Caco-2 (cell line): ENCODE results near the gene TBC1D9B. TPM values are rescaled to one million over a fixed set of nuclear protein-coding genes. Genes with fewer than 3 reads are reported as not detected.
"Not testable (repeated sequence)": the region's sequence is repeated elsewhere in the genome, so short reads cannot be mapped to it uniquely, and the experiment has no call there.

Experiments used
- BruUV-seq: library from RNA; stranded (reverse); fragments of 400-500 nt; replicated peaks from 2 replicates; lab custom pipeline; 2021; lab: Mats Ljungman, UMichigan
- CTCF ChIA-PET: fragments of 300-600 bp; sonication (Branson Sonifier 250); formaldehyde crosslinking; loops from one replicate; lab custom pipeline; 2022; ENCODE audit warnings: antibody characterized with exemption; lab: Charles Lee
- POLR2A ChIA-PET: fragments of 300-600 bp; sonication (Branson Sonifier 250); formaldehyde crosslinking; loops from one replicate; lab custom pipeline; 2022; ENCODE audit warnings: antibody characterized with exemption; lab: Charles Lee
- DNase-seq, 2 experiments: peaks; one replicate each; pipeline versions ENCODE4 v3.0.0 to v3.0.0-alpha.2; 2020 to 2022
- H3K27me3 ChIP-seq: replicated peaks from 2 replicates; pipeline ENCODE4 v1.6.0; 2011; ENCODE audit warnings: low read length; ENCODE audit not compliant: control insufficient read depth, insufficient read depth
- H3K36me3 ChIP-seq: 2 replicates; pipeline ENCODE4 v1.5.1; 2011; ENCODE audit warnings: low read length; ENCODE audit not compliant: control insufficient read depth, insufficient read depth
- H3K4me1 ChIP-seq: fragments of 250-450 bp; sonication (Bioruptor Pico); 2 replicates; pipeline ENCODE4 v1.5.1; 2020; ENCODE audit warnings: mild to moderate bottlenecking
- H3K4me3 ChIP-seq: 2 replicates; pipeline ENCODE4 v1.5.1; 2011; ENCODE audit warnings: low read depth, mild to moderate bottlenecking, control low read depth, low read length
- H3K9me3 ChIP-seq: fragments of 250-450 bp; sonication (Bioruptor Pico); 2 replicates; pipeline ENCODE4 v1.5.1; 2020; ENCODE audit warnings: mild to moderate bottlenecking, moderate library complexity
- H3K27ac Mint-ChIP-seq: one replicate; pipeline ENCODE4 v1.8.0; 2022; ENCODE audit warnings: mixed read lengths; ENCODE audit not compliant: unreplicated experiment
- H3K27me3 Mint-ChIP-seq: one replicate; pipeline ENCODE4 v1.8.0; 2022; ENCODE audit warnings: mixed read lengths; ENCODE audit not compliant: insufficient read depth, unreplicated experiment
- H3K36me3 Mint-ChIP-seq: one replicate; pipeline ENCODE4 v1.8.0; 2022; ENCODE audit warnings: mild to moderate bottlenecking, mixed read lengths; ENCODE audit not compliant: insufficient read depth, unreplicated experiment
- H3K4me1 Mint-ChIP-seq: one replicate; pipeline ENCODE4 v1.8.0; 2022; ENCODE audit warnings: low read depth, mixed read lengths; ENCODE audit not compliant: unreplicated experiment
- H3K4me3 Mint-ChIP-seq: one replicate; pipeline ENCODE4 v1.8.0; 2022; ENCODE audit warnings: mild to moderate bottlenecking, moderate library complexity, mixed read lengths; ENCODE audit not compliant: unreplicated experiment
- H3K9me3 Mint-ChIP-seq: one replicate; pipeline ENCODE4 v1.8.0; 2022; ENCODE audit warnings: mixed read lengths; ENCODE audit not compliant: unreplicated experiment
- intact Hi-C: fragments of 100-400 bp; cut with micrococcal nuclease; formaldehyde crosslinking; loops from one replicate; pipeline ENCODE4 v1.10.0; 2022; ENCODE audit not compliant: unreplicated experiment
- total RNA-seq: library from RNA; stranded (reverse); gene quantifications from 2 replicates; pipeline ENCODE4 v1.2.3, GENCODE V29; 2022
- TF ChIP-seq, protein P1 (sequence below), 2 experiments: fragments of 200-600 bp in 1 of 2; IDR thresholded peaks; 1 replicate in 1 of 2; 2 replicates in 1 of 2; pipeline versions ENCODE4 v1.5.1 to v1.8.0; 2011 to 2022; ENCODE audit warnings: antibody characterized with exemption in 1 of 2, control low read depth in 1 of 2, inconsistent platforms in 1 of 2, low read depth in 1 of 2, low read length in 1 of 2, mild to moderate bottlenecking in 1 of 2, moderate library complexity in 1 of 2; ENCODE audit not compliant: insufficient read depth in 1 of 2, severe bottlenecking in 1 of 2, unreplicated experiment in 1 of 2

The TBC1D9B gene
- total RNA-seq, 1 experiment from 2014 or later, result 107 TPM

DNA sequence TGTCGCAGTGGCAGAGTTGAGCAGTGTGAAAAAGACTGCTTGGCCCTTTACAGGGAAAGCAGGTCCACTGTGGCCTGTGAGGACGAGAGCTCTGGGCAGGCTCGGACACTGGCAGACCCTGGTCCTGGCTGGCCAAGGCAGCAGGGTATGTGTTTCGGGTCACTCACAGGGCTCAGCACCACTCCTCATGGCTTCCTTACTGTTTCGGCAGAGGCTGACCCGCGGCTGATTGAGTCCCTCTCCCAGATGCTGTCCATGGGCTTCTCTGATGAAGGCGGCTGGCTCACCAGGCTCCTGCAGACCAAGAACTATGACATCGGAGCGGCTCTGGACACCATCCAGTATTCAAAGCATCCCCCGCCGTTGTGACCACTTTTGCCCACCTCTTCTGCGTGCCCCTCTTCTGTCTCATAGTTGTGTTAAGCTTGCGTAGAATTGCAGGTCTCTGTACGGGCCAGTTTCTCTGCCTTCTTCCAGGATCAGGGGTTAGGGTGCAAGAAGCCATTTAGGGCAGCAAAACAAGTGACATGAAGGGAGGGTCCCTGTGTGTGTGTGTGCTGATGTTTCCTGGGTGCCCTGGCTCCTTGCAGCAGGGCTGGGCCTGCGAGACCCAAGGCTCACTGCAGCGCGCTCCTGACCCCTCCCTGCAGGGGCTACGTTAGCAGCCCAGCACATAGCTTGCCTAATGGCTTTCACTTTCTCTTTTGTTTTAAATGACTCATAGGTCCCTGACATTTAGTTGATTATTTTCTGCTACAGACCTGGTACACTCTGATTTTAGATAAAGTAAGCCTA lies 71.3 kb downstream of the TBC1D9B start:
- POLR2A ChIA-PET, result no interaction called here
- H3K27ac Mint-ChIP-seq, result peak overlapping the region; percentile 23
- no peaks in the 10 kb centered on the region for H3K9me3 Mint-ChIP-seq
- H3K4me1 ChIP-seq, result no peaks in the 10 kb centered on the region
- peaks cover 10% of the 10 kb centered on the region for H3K36me3 ChIP-seq
- intact Hi-C loops, result no loop called here
- no peaks in the 10 kb centered on the region for H3K27me3 ChIP-seq
- H3K4me1 Mint-ChIP-seq, result no peaks in the 10 kb centered on the region
- H3K4me3 Mint-ChIP-seq, result no peak overlapping the region
- TSS peak; percentile 37 for BruUV-seq
- TF ChIP-seq, protein P1, sequence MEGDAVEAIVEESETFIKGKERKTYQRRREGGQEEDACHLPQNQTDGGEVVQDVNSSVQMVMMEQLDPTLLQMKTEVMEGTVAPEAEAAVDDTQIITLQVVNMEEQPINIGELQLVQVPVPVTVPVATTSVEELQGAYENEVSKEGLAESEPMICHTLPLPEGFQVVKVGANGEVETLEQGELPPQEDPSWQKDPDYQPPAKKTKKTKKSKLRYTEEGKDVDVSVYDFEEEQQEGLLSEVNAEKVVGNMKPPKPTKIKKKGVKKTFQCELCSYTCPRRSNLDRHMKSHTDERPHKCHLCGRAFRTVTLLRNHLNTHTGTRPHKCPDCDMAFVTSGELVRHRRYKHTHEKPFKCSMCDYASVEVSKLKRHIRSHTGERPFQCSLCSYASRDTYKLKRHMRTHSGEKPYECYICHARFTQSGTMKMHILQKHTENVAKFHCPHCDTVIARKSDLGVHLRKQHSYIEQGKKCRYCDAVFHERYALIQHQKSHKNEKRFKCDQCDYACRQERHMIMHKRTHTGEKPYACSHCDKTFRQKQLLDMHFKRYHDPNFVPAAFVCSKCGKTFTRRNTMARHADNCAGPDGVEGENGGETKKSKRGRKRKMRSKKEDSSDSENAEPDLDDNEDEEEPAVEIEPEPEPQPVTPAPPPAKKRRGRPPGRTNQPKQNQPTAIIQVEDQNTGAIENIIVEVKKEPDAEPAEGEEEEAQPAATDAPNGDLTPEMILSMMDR (IDR thresholded peaks at IDR 0.05; ENCODE audit: insufficient read depth in 1 of 2, low read depth in 1 of 2, low read length in 1 of 2, severe bottlenecking in 1 of 2, unreplicated experiment in 1 of 2), result peak in 1 of 2 experiments; percentile 15
- no peak for DNase-seq
- H3K27me3 Mint-ChIP-seq, result no peaks in the 10 kb centered on the region
- peaks cover 92% of the 10 kb centered on the region for H3K36me3 Mint-ChIP-seq
- CTCF ChIA-PET, result no interaction called here
- no peaks in the 10 kb centered on the region for H3K9me3 ChIP-seq
- H3K4me3 ChIP-seq, result no peak overlapping the region

DNA sequence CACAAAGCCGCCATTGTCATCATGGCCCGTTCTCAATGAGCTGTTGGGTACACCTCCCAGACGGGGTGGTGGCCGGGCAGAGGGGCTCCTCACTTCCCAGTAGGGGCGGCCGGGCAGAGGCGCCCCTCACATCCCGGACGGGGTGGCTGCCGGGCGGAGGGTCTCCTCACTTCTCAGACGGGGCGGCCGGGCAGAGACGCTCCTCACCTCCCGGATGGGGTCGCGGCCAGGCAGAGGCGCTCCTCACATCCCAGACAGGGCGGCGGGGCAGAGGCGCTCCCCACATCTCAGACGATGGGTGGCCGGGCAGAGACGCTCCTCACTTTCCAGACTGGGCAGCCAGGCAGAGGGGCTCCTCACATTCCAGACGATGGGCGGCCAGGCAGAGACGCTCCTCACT lies 72.8 kb downstream of the TBC1D9B start:
- peaks cover 92% of the 10 kb centered on the region for H3K36me3 Mint-ChIP-seq
- H3K9me3 Mint-ChIP-seq, H3K27me3 Mint-ChIP-seq, H3K4me1 ChIP-seq, CTCF ChIA-PET, DNase-seq, intact Hi-C loops, H3K27ac Mint-ChIP-seq, H3K9me3 ChIP-seq, H3K4me3 ChIP-seq, BruUV-seq, H3K27me3 ChIP-seq, H3K4me3 Mint-ChIP-seq, H3K4me1 Mint-ChIP-seq: not testable (repeated sequence)
- H3K36me3 ChIP-seq, result peaks cover 10% of the 10 kb centered on the region
- POLR2A ChIA-PET, result interaction anchor here (0.6 kb wide), 1 partner anchor 12 kb away, joined by 8 read pairs; no protein-coding TSS in a partner anchor

DNA sequence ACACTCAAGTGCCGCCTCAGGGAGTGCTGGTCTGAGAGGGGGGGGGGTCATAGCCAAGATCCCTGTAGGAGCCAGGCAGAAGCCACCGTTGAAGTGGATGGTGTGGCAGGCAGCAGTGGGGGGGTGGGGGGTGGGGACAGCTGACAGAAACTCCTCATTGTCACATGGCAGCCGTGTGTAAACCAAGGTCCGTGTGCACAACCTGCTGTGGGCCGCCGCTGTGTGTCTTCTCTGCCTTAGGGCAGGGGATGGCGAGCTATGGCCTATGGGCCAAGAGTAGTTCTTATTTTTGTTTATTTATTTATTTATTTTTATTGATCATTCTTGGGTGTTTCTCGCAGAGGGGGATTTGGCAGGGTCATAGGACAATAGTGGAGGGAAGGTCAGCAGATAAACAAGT lies 73.6 kb downstream of the TBC1D9B start:
- POLR2A ChIA-PET, result interaction anchor here (0.6 kb wide), 1 partner anchor 11 kb away, joined by 8 read pairs; no protein-coding TSS in a partner anchor

More for the DNA sequence above, 73.6 kb downstream of the TBC1D9B start:
- H3K9me3 Mint-ChIP-seq, result no peaks in the 10 kb centered on the region
- no peaks in the 10 kb centered on the region for H3K4me1 ChIP-seq
- DNase-seq, result no peak
- BruUV-seq, result no TSS peak
- peaks cover 93% of the 10 kb centered on the region for H3K36me3 Mint-ChIP-seq
- H3K9me3 ChIP-seq, result no peaks in the 10 kb centered on the region
- TF ChIP-seq, protein P1 (IDR thresholded peaks at IDR 0.05; ENCODE audit: insufficient read depth in 1 of 2, low read depth in 1 of 2, low read length in 1 of 2, severe bottlenecking in 1 of 2, unreplicated experiment in 1 of 2), result no peak
- H3K36me3 ChIP-seq, result peaks cover 10% of the 10 kb centered on the region
- H3K27ac Mint-ChIP-seq, result no peak overlapping the region
- H3K27me3 ChIP-seq, result no peaks in the 10 kb centered on the region
- intact Hi-C loops, result no loop called here
- no peaks in the 10 kb centered on the region for H3K4me1 Mint-ChIP-seq
- no peaks in the 10 kb centered on the region for H3K27me3 Mint-ChIP-seq
- H3K4me3 ChIP-seq, result no peak overlapping the region
- CTCF ChIA-PET, result no interaction called here
- no peak overlapping the region for H3K4me3 Mint-ChIP-seq
